ENCODE measurements around the gene CFAP157. TPM values are rescaled to one million over a fixed set of nuclear protein-coding genes. Genes with fewer than 3 reads are reported as not detected.

The CFAP157 gene
- total RNA-seq, 4 donors from 2014 or later = 2.1 to 5.4 (median 4.4) TPM; not detected in 1

DNA sequence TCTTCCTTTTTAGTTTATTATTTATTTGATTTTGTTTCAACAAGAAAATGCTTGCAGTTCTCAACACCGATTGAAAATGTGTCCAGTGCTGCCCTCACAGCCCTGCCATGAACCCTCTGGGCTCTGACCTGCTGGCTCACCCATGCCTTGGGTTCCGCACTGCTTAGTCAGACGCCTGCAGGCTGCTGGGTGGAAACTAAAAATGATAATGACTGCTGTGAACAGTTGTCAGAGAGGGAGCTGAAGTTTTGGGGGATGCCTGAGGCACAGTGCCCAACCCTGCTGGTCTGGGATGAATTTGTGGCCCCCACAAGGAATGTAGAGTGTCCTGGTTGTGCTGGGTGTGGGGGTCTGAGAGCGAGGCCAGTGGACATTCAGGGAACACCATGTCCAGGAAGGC lies 22.2 kb upstream of the CFAP157 start:
- DNase-seq = no peak
- TF ChIP-seq POLR2A (IDR thresholded peaks at IDR 0.05) = no peak
- TF ChIP-seq, protein P1, sequence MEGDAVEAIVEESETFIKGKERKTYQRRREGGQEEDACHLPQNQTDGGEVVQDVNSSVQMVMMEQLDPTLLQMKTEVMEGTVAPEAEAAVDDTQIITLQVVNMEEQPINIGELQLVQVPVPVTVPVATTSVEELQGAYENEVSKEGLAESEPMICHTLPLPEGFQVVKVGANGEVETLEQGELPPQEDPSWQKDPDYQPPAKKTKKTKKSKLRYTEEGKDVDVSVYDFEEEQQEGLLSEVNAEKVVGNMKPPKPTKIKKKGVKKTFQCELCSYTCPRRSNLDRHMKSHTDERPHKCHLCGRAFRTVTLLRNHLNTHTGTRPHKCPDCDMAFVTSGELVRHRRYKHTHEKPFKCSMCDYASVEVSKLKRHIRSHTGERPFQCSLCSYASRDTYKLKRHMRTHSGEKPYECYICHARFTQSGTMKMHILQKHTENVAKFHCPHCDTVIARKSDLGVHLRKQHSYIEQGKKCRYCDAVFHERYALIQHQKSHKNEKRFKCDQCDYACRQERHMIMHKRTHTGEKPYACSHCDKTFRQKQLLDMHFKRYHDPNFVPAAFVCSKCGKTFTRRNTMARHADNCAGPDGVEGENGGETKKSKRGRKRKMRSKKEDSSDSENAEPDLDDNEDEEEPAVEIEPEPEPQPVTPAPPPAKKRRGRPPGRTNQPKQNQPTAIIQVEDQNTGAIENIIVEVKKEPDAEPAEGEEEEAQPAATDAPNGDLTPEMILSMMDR (IDR thresholded peaks at IDR 0.05) = no peak
- Histone ChIP-seq H3K9me3 (no peaks in the 10 kb centered on the region), H3K4me3 (no peak overlapping the region), H3K4me1 (no peaks in the 10 kb centered on the region), H3K27ac (no peak overlapping the region), H3K36me3 (no peaks in the 10 kb centered on the region), H3K27me3 (no peaks in the 10 kb centered on the region)
- intact Hi-C loops (cut with DNase I; ENCODE audit: low total_unique reads) = no loop called here

DNA sequence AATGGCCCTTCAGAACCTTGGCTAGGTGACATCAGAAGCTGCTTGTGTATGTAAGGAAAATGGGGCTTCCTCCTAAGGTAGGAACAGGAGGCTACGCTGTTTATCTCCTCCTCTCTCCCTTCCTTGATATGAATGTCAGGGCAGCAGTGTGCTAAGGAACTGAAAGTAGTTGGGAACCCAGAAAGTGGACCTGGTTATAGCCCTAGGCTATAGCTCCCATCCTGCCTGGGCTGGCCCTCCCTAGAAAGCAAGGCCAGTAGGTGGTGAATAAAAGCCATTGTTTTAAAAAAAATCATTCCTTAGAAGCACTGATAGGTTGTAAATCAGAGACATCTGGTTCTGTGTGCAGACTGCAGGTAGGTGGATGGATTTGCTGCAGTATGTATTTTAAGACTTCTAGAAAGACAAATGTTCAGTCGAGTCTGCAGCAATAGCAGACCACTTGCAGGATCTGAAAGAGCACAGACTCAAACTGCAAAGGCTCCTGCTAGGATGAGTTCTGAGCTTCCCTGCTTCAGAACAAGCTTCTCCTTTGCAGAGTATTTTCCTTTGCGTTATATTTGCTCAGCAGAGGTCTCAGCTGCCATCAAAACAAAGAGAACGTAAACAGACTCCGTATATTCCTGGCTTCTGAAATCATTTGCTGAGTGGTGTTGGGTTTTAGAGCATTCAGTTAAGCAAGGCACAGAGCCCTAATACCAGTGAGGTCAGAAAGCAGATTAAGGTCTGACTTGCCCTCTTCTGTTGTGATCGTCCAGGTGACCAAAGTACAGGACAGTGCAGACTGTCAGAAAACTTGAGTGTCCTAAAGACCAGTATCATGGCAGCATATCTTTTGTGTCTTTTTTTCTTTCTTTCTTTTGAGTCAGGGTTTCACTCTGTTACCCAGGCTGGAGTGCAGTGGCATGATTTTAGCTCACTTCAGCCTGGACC lies 20.1 kb upstream of the CFAP157 start:
- no peaks in the 10 kb centered on the region for H3K9me3 ChIP-seq
- intact Hi-C loops (cut with DNase I; ENCODE audit: low total_unique reads) = no loop called here
- no peak overlapping the region for H3K27ac ChIP-seq
- H3K27me3 ChIP-seq = no peaks in the 10 kb centered on the region
- no peak overlapping the region for H3K4me3 ChIP-seq
- DNase-seq = no peak
- H3K36me3 ChIP-seq = no peaks in the 10 kb centered on the region
- TF ChIP-seq, protein P1 (IDR thresholded peaks at IDR 0.05) = no peak
- TF ChIP-seq POLR2A (IDR thresholded peaks at IDR 0.05) = no peak
- H3K4me1 ChIP-seq = no peaks in the 10 kb centered on the region

DNA sequence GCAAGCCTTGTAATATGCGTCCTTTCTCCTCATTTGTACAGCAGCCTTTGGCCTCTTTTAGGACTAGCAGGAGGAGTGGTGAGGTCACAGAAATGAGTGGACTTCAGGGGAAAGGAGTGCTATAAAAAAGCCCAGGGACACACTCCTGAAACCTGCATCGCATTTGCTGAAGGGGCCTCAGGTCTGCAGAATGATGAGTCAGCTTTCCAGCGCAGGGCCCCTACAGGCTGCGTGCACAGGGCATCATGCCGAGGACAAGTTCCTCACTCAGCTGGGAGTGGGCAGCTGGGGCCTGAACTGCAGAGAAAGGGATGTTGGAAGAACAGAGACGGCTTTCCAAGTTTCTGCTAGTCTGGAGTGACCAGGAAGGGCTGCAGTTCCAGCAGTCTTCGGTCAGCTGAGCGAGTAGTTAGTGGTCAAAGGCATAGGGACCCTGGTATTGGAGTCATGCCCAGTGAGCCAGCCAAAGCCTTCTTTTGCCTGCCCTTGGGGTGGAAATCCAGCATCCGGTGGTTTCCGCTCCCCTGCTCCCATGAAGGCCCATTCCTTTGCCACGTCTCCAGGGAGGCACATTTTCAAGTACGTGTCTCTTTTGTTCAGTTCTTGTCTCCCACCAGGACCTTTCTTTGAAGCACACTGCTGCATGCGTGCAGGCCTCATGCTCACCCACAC lies 17.3 kb upstream of the CFAP157 start:
- no peak overlapping the region for H3K4me3 ChIP-seq
- no peak for DNase-seq
- no peak overlapping the region for H3K27ac ChIP-seq
- no peaks in the 10 kb centered on the region for H3K27me3 ChIP-seq
- no peaks in the 10 kb centered on the region for H3K9me3 ChIP-seq
- TF ChIP-seq, protein P1 (IDR thresholded peaks at IDR 0.05) = no peak
- no peak for TF ChIP-seq POLR2A (IDR thresholded peaks at IDR 0.05)
- H3K4me1 ChIP-seq = no peaks in the 10 kb centered on the region
- no peaks in the 10 kb centered on the region for H3K36me3 ChIP-seq
- intact Hi-C loops (cut with DNase I; ENCODE audit: low total_unique reads) = no loop called here

DNA sequence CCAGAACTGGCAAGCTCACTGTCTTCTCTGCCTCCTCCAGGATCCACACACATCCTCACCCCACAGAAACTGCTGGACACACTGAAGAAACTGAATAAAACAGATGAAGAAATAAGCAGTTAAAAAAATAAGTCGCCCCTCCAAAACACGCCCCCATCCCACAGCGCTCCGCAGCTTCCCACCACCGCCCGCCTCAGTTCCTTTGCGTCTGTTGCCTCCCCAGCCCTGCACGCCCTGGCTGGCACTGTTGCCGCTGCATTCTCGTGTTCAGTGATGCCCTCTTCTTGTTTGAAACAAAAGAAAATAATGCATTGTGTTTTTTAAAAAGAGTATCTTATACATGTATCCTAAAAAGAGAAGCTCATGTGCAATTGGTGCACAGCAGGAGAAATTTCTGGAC lies 16.1 kb upstream of the CFAP157 start:
- H3K36me3 ChIP-seq = no peaks in the 10 kb centered on the region
- H3K27me3 ChIP-seq = no peaks in the 10 kb centered on the region
- no peak for DNase-seq
- no peaks in the 10 kb centered on the region for H3K4me1 ChIP-seq
- intact Hi-C loops (cut with DNase I; ENCODE audit: low total_unique reads) = no loop called here
- no peak overlapping the region for H3K27ac ChIP-seq
- no peak for TF ChIP-seq POLR2A (IDR thresholded peaks at IDR 0.05)
- TF ChIP-seq, protein P1 (IDR thresholded peaks at IDR 0.05) = no peak
- H3K9me3 ChIP-seq = no peaks in the 10 kb centered on the region
- H3K4me3 ChIP-seq = no peak overlapping the region

DNA sequence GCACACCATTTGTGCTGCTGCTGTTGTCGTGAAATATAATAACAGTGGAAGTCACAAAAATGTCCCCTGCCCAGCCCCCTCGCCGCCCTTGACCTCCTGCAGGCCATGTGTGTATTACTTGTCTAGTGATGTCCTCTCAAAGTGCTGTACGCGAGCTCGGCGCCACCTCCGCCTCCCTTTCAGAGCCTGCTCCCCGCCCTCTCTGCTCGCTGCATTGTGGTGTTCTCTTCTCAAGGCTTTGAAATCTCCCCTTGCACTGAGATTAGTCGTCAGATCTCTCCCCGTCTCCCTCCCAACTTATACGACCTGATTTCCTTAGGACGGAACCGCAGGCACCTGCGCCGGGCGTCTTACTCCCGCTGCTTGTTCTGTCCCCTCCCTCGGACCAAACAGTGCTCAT lies 14.7 kb upstream of the CFAP157 start:
- Histone ChIP-seq H3K4me1 (no peaks in the 10 kb centered on the region), H3K36me3 (no peaks in the 10 kb centered on the region), H3K4me3 (no peak overlapping the region), H3K27me3 (no peaks in the 10 kb centered on the region), H3K27ac (no peak overlapping the region), H3K9me3 (no peaks in the 10 kb centered on the region)
- intact Hi-C loops (cut with DNase I; ENCODE audit: low total_unique reads) = no loop called here
- TF ChIP-seq, protein P1 (IDR thresholded peaks at IDR 0.05) = no peak
- no peak for TF ChIP-seq POLR2A (IDR thresholded peaks at IDR 0.05)
- DNase-seq = no peak

All from uterus (tissue), 4 donors.